ENCODE data around the gene CLSTN2. TPM values are rescaled to one million over a fixed set of nuclear protein-coding genes. Genes with fewer than 3 reads are reported as not detected.

The CLSTN2 gene
- total RNA-seq, 1 donor from 2014 or later = not detected

DNA sequence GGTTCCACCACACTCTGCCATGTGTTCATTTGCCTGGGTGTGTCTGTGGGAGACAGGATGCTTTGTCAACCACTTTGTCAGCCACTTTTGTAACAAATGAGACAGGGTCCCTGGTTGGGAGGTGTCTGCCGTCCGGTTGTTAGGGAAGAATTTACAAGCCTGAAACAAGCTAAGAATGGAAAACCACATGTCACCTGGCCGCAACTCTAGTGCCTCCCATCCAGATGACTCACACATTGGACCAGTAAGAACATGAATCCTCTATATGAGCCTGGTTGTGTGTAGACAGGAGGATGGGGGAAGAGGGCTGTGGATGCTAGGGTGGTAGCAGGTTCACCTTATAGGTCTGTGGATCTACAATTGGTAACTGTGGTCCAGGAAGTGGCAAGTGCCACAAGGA, 335.3 kb downstream of the CLSTN2 start:
- H3K36me3 Mint-ChIP-seq (ENCODE audit: low read depth) = no peaks in the 10 kb centered on the region
- no peaks in the 10 kb centered on the region for H3K9me3 Mint-ChIP-seq
- no peak overlapping the region for H3K4me3 Mint-ChIP-seq
- no peaks in the 10 kb centered on the region for H3K4me1 Mint-ChIP-seq
- H3K27me3 Mint-ChIP-seq = no peaks in the 10 kb centered on the region
- ChIA-PET POLR2A (no interaction called here), CTCF (no interaction called here)
- TF ChIP-seq, protein P1, sequence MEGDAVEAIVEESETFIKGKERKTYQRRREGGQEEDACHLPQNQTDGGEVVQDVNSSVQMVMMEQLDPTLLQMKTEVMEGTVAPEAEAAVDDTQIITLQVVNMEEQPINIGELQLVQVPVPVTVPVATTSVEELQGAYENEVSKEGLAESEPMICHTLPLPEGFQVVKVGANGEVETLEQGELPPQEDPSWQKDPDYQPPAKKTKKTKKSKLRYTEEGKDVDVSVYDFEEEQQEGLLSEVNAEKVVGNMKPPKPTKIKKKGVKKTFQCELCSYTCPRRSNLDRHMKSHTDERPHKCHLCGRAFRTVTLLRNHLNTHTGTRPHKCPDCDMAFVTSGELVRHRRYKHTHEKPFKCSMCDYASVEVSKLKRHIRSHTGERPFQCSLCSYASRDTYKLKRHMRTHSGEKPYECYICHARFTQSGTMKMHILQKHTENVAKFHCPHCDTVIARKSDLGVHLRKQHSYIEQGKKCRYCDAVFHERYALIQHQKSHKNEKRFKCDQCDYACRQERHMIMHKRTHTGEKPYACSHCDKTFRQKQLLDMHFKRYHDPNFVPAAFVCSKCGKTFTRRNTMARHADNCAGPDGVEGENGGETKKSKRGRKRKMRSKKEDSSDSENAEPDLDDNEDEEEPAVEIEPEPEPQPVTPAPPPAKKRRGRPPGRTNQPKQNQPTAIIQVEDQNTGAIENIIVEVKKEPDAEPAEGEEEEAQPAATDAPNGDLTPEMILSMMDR (IDR thresholded peaks at IDR 0.05) = no peak
- intact Hi-C loops (cut with micrococcal nuclease) = no loop called here
- ATAC-seq (ENCODE audit: low read depth) (no peak), DNase-seq (no peak)
- H3K27ac Mint-ChIP-seq = no peak overlapping the region

DNA sequence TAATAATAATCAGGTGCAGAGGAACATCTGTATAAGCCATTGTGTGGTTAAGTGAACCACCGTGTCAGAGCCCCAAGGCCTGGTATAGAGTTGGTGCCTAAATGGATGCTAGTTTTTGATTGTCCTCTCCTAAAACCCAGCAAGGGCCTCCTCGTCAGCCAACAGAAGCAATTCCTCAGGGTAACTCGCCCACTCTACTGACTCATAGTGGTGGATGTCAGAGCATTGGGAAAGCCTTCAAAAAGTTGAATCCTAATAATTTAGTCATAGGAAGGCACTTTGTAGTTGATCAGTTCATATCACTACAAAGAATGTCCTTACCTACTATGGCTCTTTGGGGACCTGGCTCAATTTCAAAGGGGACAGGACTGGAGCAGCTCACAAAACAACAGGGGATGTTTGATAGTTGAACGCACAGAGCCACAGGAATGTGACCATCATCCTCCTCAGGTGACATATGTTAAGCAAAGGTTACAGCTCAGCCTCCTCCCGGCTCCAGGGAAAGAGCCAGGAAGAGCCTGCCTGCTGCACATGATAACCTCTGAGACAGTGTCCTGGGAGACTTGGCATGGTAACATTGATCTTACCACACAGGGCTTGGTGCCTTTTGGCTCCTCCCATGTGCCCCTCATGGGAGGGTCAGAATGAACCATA, 338.7 kb downstream of the CLSTN2 start:
- H3K36me3 Mint-ChIP-seq (ENCODE audit: low read depth) = no peaks in the 10 kb centered on the region
- POLR2A ChIA-PET = no interaction called here
- no peak for ATAC-seq (ENCODE audit: low read depth)

DNA sequence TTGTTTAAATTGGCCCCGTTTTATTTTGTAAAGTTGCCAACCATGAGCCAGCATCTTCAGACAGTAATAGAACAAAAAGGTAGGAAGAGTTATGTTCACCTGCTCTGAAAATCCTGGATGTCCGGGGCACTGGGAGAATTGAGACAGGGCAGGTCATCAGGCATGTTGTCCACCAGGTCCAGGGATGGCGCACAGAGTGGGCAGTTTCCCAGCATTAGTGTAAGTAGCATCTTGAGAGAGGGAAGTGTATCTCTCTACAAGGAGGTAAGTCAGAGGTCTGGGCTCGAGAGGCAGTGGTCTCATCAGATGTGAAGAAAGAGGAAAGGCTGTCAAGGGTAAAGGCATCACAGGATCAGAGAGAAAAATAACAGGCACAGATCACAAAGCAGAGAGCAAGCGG, 339.4 kb downstream of the CLSTN2 start:
- CTCF ChIA-PET = no interaction called here
- POLR2A ChIA-PET = no interaction called here
- Mint-ChIP-seq H3K4me1 (no peaks in the 10 kb centered on the region), H3K36me3 (ENCODE audit: low read depth) (no peaks in the 10 kb centered on the region), H3K4me3 (no peak overlapping the region), H3K9me3 (no peaks in the 10 kb centered on the region), H3K27me3 (peaks cover 3% of the 10 kb centered on the region), H3K27ac (no peak overlapping the region)
- ATAC-seq (ENCODE audit: low read depth) (no peak), DNase-seq (no peak)
- TF ChIP-seq, protein P1 (IDR thresholded peaks at IDR 0.05) = no peak
- intact Hi-C loops (cut with micrococcal nuclease) = no loop called here

More for the DNA sequence above, 338.7 kb downstream of the CLSTN2 start:
- Mint-ChIP-seq H3K27ac (no peak overlapping the region), H3K4me3 (no peak overlapping the region), H3K9me3 (no peaks in the 10 kb centered on the region), H3K27me3 (peaks cover 3% of the 10 kb centered on the region), H3K4me1 (no peaks in the 10 kb centered on the region)
- no peak for DNase-seq
- CTCF ChIA-PET = no interaction called here
- TF ChIP-seq, protein P1 (IDR thresholded peaks at IDR 0.05) = no peak
- intact Hi-C loops (cut with micrococcal nuclease) = no loop called here

DNA sequence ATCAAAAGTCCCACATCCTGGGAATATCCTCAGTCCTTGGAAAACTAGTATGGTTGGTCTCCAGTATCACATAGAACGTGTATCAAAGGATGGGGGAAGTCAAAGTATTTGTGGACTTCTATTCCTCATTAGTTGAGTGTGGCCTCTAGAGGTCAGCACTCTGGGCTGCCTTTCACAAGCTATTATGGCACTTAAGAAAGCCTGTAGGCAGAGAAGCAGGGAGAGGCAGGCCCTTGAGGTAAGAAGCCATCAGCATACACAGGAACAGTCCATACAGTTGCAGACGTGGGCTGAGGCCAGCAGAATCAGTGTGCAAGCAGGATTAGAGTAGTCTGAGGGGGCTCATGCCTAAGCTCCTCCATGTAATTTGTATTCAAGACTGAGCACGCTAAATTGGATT, 341.7 kb downstream of the CLSTN2 start:
- no peak for ATAC-seq (ENCODE audit: low read depth)
- DNase-seq = no peak
- intact Hi-C loops (cut with micrococcal nuclease) = no loop called here
- POLR2A ChIA-PET = no interaction called here
- Mint-ChIP-seq H3K27me3 (peaks cover 3% of the 10 kb centered on the region), H3K9me3 (no peaks in the 10 kb centered on the region), H3K36me3 (ENCODE audit: low read depth) (no peaks in the 10 kb centered on the region), H3K4me1 (no peaks in the 10 kb centered on the region), H3K4me3 (no peak overlapping the region), H3K27ac (no peak overlapping the region)
- TF ChIP-seq, protein P1 (IDR thresholded peaks at IDR 0.05) = no peak
- CTCF ChIA-PET = interaction anchor here (0.8 kb wide), 1 partner anchor 588 kb away, joined by 3 read pairs; no protein-coding TSS in a partner anchor

DNA sequence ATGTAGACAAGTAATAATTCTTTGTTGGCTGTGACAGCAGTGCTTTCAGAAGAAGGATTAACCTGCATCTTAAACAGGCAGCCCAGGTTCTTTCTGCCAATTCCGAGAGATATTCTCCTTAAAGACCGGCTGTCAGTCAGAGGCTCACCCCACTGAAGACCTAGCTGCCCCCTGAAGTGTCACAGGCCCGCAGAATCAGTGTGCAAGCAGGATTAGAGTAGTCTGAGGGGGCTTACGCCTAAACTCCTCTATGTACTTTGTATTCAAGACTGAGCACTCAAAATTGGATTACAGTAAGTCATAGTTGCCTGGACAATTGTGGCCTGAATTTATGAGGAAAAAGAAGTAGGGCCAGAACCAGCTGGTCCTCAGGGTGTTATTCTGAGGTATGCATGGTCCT, 342.9 kb downstream of the CLSTN2 start:
- no peak for ATAC-seq (ENCODE audit: low read depth)
- Mint-ChIP-seq H3K36me3 (ENCODE audit: low read depth) (no peaks in the 10 kb centered on the region), H3K27ac (no peak overlapping the region), H3K27me3 (peaks cover 3% of the 10 kb centered on the region), H3K9me3 (no peaks in the 10 kb centered on the region), H3K4me1 (no peaks in the 10 kb centered on the region), H3K4me3 (no peak overlapping the region)
- POLR2A ChIA-PET = no interaction called here
- intact Hi-C loops (cut with micrococcal nuclease) = no loop called here
- TF ChIP-seq, protein P1 (IDR thresholded peaks at IDR 0.05) = no peak
- DNase-seq = no peak
- CTCF ChIA-PET = no interaction called here

Measured in activated B cell treated with CpG ODN at 0.5 μM for 24 hours (primary cell).